ENCODE measurements around the gene TRIM28. TPM values are rescaled to one million over a fixed set of nuclear protein-coding genes. Genes with fewer than 3 reads are reported as not detected.

Gene TRIM28
- total RNA-seq, 6 donors from 2014 or later: 197 to 283 (median 213) TPM

- no peak for ATAC-seq (ENCODE audit: low FRiP score in 2 of 2)
- peaks cover 18 to 30% (median 19%) of the 10 kb centered on the region in 4 donors for H3K4me1 ChIP-seq
- peaks cover 3 to 27% (median 25%) of the 10 kb centered on the region in 4 donors for H3K36me3 ChIP-seq
- no peaks in the 10 kb centered on the region for H3K27me3 ChIP-seq
- no peak overlapping the region for H3K4me3 ChIP-seq
- no peaks in the 10 kb centered on the region for H3K9me3 ChIP-seq
- H3K27ac ChIP-seq: no peak overlapping the region
- TF ChIP-seq EP300 (IDR thresholded peaks at IDR 0.05) (no peak), POLR2A (IDR thresholded peaks at IDR 0.05) (no peak), CTCF (IDR thresholded peaks at IDR 0.05) (no peak), POLR2AphosphoS5 (IDR thresholded peaks at IDR 0.05) (no peak)
- peak in 1 of 2 donors; percentile 19 for DNase-seq
- WGBS, 2 donors: 84 to 90% methylated on average over 3 to 8 of the region's 8 CpGs
Measured at GRCh38 chr19:58569943-58570670, 26.2 kb downstream of the TRIM28 start.

- peaks cover 19 to 33% (median 21%) of the 10 kb centered on the region in 4 donors for H3K4me1 ChIP-seq
- no peak overlapping the region for H3K4me3 ChIP-seq
- no peak overlapping the region for H3K27ac ChIP-seq
- WGBS, 2 donors: 91 to 94% methylated on average over 9 to 18 of the region's 25 CpGs
- peaks cover 3 to 27% (median 25%) of the 10 kb centered on the region in 4 donors for H3K36me3 ChIP-seq
- ATAC-seq (ENCODE audit: low FRiP score in 2 of 2) (no peak), DNase-seq (peak; percentile 19 to 85)
- H3K9me3 ChIP-seq: no peaks in the 10 kb centered on the region
- TF ChIP-seq POLR2A (IDR thresholded peaks at IDR 0.05): no peak
- no peak for TF ChIP-seq POLR2AphosphoS5 (IDR thresholded peaks at IDR 0.05)
- TF ChIP-seq CTCF (IDR thresholded peaks at IDR 0.05): no peak
- TF ChIP-seq EP300 (IDR thresholded peaks at IDR 0.05): no peak
- no peaks in the 10 kb centered on the region for H3K27me3 ChIP-seq
Measured at GRCh38 chr19:58570770-58571574, 27.1 kb downstream of the TRIM28 start.

- H3K9me3 ChIP-seq: no peaks in the 10 kb centered on the region
- H3K4me1 ChIP-seq: peaks cover 22 to 39% (median 26%) of the 10 kb centered on the region in 4 donors
- H3K4me3 ChIP-seq: no peak overlapping the region
- H3K36me3 ChIP-seq: peaks cover 3 to 26% (median 24%) of the 10 kb centered on the region in 4 donors
- no peaks in the 10 kb centered on the region for H3K27me3 ChIP-seq
- peak overlapping the region in 1 of 4 donors; percentile 95 for H3K27ac ChIP-seq
- TF ChIP-seq POLR2A (IDR thresholded peaks at IDR 0.05) (no peak), POLR2AphosphoS5 (IDR thresholded peaks at IDR 0.05) (no peak), CTCF (IDR thresholded peaks at IDR 0.05) (no peak), EP300 (IDR thresholded peaks at IDR 0.05) (no peak)
- 96 to 99% methylated on average over 8 of the region's 8 CpGs for WGBS, 2 donors
- ATAC-seq (ENCODE audit: low FRiP score in 2 of 2) (no peak), DNase-seq (peak in 1 of 2 donors; percentile 15)
Measured at GRCh38 chr19:58571575-58571947, 27.7 kb downstream of the TRIM28 start.

GRCh38 chr19:58572026-58572817, 28.4 kb downstream of the TRIM28 start:
- peak overlapping the region; percentile 91 to 99 (median 94) for H3K27ac ChIP-seq
- H3K36me3 ChIP-seq: peaks cover 3 to 24% (median 23%) of the 10 kb centered on the region in 4 donors
- DNase-seq: no peak
- no peak for ATAC-seq (ENCODE audit: low FRiP score in 2 of 2)
- WGBS, 2 donors: 31 to 71% methylated on average over 11 to 24 of the region's 24 CpGs
- H3K27me3 ChIP-seq: no peaks in the 10 kb centered on the region
- no peak for TF ChIP-seq POLR2AphosphoS5 (IDR thresholded peaks at IDR 0.05)
- TF ChIP-seq EP300 (IDR thresholded peaks at IDR 0.05): peak in 1 of 4 donors; percentile 14
- peaks cover 22 to 45% (median 29%) of the 10 kb centered on the region in 4 donors for H3K4me1 ChIP-seq
- no peaks in the 10 kb centered on the region for H3K9me3 ChIP-seq
- H3K4me3 ChIP-seq: peak overlapping the region; percentile 22 to 86 (median 68)
